Epidermal melanocyte (primary cell): ENCODE measurements around the gene DOCK4.

Experiments
- DNase-seq: peaks from one replicate; pipeline ENCODE4 v3.0.0; 2011; ENCODE audit warnings: low spot score; ENCODE audit not compliant: insufficient read length

DOCK4 gene

GRCh38 chr7:112215787-112216186 is 9.6 kb upstream of the DOCK4 start:
- no peak for DNase-seq

DNA sequence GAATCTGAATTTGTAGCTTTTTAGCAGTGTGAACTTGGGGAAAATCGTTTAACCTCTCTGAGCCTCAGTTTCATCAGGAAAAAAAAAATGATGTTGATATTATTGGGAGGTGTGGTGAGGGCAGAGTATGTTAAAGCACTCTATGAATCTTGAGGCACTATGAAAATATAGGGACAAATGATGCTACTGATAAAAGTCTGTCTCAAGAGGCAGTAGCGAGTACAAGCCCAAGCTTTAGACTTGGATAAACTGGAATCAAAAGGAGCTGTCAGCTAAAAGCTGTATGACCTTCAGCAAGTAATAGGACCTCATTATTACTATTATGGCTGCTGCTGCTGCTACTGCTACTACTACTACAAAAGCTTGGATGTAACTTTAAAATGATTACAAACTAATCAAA is 8.7 kb upstream of the DOCK4 start:
- no peak for DNase-seq

DNA sequence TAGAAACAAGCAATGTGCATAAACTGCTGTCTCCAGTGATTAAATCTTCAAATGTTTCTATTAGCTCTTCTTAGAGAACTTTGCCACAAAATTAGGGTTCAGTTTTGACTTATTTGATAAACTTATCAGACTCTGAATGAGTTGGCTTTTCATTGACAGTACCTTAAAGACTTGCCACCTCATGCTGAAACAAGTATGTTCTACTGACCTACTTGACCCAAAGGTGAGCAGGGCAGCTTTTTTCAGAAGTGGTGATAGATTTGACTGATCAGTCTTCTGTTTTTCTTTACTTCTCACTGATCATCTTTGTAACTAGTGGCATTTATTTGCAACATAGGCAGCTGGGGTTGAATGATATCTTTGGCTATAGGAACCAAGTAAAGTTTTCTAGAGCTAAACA is 8.1 kb upstream of the DOCK4 start:
- DNase-seq = no peak

DNA sequence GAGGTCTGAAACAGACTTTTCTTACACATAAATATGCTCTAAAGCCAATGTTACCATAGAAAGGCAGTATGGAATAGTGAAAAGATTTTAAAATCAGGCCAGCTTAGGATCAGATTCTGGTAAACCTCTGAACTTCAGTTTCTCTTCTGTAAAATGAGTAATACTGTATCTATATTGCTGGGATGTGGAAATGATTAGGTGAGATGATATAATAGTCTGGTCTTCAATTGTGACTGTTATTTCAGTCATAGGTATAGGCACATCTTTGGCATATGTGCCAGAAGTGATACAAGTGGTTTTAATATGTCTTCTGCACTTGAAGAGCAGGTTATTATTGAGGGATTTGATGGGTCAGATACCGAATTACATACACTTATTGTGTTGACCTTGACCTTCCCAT is 7.5 kb upstream of the DOCK4 start:
- DNase-seq = no peak

DNA sequence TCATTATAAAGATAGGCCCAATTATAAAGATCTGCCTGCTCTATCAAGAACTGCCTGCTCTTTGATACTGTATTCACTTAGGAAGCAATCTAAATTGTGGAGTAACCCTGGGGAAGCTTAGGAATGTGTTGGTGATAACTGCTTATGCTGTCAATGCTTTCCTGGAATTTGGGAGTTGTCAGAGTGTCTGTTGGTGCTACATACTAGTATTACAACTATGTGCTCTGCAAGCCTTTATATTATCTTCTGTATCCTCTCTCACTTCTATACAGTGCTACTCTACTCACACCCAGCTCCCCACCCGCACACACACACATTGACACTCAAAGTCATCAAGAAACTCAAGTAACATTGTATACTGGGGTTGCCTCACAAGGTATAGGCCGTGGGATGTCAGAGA is 6.4 kb upstream of the DOCK4 start:
- no peak for DNase-seq

- DNase-seq = no peak
Measured at GRCh38 chr7:112211348-112211907, 5.2 kb upstream of the DOCK4 start.

DNA sequence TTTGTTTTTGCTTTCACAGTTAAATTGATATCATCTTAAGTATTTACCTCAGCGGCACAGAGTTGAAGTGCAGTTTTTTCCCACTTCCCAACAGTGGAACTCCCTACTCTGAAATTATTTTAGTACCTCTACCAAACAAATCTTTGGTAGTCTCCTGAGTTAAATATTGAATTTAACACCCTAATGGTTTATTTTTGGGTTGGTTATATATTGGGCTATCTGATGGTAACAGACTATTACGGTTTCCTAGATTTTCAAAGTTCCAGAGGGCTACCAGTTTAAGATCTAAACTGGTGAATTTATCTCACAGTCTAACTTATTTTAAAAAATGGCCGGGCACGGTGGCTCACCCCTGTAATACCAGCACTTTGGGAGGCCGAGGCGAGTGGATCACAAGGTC is 1.6 kb upstream of the DOCK4 start:
- no peak for DNase-seq

GRCh38 chr7:112206991-112207592 is 893 bp upstream of the DOCK4 start:
- DNase-seq = no peak

DNA sequence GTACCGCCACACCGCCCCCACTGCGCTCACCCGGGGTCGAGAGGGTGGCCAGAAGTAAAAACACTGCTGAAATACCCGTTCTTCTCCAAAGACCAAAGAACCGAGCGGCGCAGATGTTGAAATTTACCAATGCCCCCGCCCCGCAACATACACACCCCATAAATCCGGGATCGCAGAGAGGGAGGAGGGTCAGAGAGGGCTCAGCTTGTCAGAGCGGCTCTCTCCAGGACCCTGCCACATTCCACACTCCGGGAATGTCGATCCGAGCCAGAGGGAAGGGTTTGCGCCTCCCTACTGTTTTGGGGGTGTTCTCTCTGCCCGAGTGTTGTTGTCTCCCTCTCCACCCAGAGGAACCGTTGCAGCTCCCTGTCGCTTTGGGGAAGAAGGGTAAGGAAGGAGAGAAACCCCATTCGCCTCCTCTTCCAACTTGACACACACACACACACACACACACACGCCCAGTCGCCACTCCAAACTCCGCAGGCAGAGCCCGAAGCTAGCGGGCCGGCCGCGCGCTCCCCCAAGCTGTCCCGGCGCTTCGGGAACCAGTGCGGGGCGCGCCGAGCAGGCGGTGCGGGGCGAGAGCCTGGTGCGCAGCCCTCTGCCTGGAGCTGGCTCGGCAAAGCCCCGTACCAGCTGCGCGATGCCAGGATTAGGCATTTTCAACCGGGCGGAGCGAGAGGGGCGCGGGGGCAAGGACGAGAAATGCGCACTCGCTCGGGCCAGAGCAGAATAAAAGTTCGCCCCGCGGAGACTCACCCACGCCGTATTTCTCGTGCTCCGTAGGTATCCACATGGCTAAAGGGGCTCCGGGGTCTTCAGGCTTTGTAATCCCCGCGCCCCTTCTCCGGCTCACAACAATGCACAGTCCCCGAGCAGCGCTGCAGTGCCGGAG is 609 bp downstream of the DOCK4 start:
- no peak for DNase-seq

GRCh38 chr7:112204499-112205342 is 1.5 kb downstream of the DOCK4 start:
- DNase-seq = no peak

DNA sequence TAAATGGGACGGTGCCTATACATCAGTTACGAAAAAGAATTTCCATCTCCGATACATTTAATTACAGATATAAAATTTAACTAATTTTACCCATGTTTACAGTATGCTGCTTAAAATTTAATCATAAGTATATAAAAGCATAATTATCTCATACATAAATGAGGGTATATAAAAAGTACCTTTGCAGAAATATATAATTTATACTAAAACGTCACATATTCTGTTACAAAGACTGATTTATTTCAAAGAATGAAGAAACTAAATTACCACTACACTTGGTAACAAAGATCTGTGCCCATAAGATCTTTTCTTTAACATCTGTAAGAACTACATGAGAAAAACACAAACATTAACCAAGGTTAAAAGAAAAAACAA is 2.8 kb downstream of the DOCK4 start:
- no peak for DNase-seq

DNA sequence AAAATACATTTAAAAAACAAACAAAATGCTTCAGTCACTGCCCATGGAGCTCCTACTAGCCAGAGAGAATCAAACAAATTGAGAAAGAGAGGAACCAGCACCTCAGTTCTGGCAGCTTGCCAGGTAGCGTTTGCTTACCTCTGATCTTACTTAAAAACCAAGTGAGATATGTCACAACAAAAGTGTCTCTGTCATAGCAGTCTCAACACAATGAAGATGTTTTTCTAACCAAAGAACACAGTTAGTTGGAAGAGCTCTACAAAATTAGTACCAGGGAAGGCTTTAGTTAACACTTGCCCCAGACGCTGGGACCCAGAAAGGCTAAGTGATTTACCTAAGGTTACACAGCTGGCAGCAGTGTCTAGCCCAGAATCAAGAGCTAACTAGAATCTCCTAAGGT is 3.4 kb downstream of the DOCK4 start:
- DNase-seq = no peak

GRCh38 chr7:112201839-112202238 is 4.4 kb downstream of the DOCK4 start:
- DNase-seq = no peak

DNA sequence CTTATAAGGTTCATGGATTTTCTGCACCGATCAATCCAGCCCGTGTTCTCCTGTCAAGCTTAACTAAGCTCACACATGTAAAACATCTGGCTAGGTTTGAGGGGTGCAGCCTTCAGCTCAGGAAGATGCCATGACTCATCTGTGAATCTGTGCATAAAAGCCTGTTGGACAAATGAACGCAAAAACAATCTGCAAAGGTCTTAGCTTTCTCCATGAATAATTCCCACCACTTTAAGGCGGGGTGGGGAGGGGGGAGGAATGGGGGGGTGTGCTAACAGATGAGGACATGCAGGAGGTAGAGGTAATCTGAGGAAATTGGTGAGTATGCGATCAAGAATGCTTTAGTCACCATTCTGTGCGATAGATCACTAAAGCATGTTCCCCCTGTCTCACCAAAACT is 4.8 kb downstream of the DOCK4 start:
- no peak for DNase-seq

- DNase-seq = no peak
Measured at GRCh38 chr7:112199672-112200071, 6.5 kb downstream of the DOCK4 start.

- DNase-seq = no peak
Measured at GRCh38 chr7:112199035-112199655, 7.1 kb downstream of the DOCK4 start.

- no peak for DNase-seq
Measured at GRCh38 chr7:112197322-112197721, 8.9 kb downstream of the DOCK4 start.

- no peak for DNase-seq
Measured at GRCh38 chr7:112195717-112196116, 10.5 kb downstream of the DOCK4 start.

DNA sequence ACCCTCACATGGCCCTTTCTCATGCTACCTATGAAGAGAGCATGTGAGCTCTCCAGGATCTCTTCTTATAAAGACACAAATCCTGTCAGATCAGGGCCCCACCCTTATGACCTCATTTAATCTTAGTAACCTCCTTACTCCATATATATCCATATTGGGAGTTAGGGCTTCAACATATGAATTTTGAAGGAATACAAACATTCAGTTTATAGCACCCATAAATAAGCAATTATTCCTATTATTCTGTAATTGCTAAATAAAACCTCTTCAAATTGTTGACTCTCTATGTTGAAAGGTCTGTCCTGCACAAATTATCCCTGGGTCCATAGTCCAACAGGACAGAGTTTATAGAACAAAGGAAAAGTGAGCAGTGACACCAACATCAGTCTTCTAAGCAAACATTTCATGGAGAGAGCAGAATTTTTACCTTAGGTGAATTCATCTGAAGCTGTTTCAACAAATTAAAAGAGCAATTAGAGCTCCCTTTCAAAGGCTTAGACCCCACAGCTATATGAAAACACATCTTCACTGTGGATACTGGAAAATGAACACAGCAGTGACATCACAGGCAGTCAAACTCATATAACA is 12.2 kb downstream of the DOCK4 start:
- no peak for DNase-seq

DNA sequence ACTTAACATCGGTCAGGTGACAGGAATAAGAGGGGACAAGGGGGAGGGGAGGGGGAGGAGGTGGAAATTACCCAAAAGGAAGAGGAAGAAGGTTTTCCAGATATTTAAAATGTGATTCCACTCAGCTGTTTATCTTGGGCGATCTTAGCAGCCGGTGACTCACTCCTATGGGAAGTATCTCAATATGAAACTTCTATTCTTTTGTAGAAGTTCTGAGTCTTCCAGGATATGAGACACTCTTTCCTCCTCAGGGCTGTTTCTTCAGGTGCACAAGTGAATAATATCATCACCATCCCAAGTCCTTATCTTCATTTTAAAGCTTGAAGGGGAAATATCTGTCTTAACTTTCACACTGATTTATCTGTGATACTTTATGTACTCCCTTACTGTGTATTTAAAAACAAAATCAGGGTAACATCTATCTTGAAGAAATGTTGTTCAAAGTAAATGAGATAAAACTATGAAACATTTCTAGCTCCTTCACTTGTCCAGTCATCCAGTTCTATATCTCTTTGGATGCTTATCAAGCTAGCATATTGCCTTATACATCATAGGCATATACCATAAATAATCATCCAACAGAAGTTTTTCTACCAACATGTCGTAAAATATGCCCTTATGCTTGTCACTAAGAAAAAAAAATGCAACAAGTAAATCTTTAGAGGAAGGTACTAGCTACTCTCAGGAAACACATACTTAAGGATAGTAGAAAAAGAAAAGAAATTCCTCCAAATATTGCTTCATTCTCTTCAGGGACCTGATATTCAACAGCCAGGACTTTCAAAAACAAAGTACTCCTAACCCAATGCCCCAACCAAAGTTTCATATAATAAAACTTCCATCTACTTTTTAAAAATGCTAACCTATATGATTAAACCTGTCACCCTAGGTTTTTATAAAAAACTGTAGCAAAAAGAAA is 13.7 kb downstream of the DOCK4 start:
- no peak for DNase-seq
